ENCODE results near the gene ARMH3. TPM values are rescaled to one million over a fixed set of nuclear protein-coding genes. Genes with fewer than 3 reads are reported as not detected.

Gene ARMH3
- total and polyA plus RNA-seq, 10 of the 15 experiments (the other 5 are each of a cell fraction or from before 2014, with no cell fraction given), result 13.0 to 33.0 (median 16.4) TPM

DNA sequence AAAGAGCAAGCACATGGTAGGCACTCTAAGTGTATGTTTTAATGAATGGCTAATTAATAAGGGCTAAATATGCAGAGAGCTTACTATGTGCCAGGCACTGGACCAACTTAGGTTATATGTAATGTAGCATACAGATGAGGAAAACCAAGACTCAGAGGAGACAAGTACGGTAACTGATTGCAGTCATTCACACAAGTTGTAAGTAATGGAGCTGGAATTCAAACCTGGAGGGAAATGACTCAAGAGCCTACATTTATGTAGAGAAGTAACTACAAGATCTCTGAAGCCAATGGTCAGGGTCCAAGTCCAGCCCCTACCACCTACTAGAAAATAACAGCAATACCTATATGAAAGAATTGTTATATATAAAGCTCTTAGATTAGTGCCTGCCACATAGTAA is 115.1 kb downstream of the ARMH3 start:
- H3K4me2 ChIP-seq (ENCODE audit: control insufficient read depth, insufficient read depth), result no peak overlapping the region
- POLR2A ChIA-PET, result interaction anchor here (1.4 kb wide), 1 partner anchor 21 kb away, joined by 5 read pairs; no protein-coding TSS in a partner anchor
- RAD21 ChIA-PET (ENCODE audit: unreplicated experiment), result interaction anchor here (0.9 to 1.8 kb wide), 6 partner anchors 12 to 69 kb away, joined by 3 to 7 read pairs (median 3); no protein-coding TSS in a partner anchor

More for the DNA sequence above, 115.1 kb downstream of the ARMH3 start:
- DNase-seq (ENCODE audit: low read depth, low spot score) (no peak), FAIRE-seq (no peak), ATAC-seq (no peak)
- TF ChIP-seq, protein P1, sequence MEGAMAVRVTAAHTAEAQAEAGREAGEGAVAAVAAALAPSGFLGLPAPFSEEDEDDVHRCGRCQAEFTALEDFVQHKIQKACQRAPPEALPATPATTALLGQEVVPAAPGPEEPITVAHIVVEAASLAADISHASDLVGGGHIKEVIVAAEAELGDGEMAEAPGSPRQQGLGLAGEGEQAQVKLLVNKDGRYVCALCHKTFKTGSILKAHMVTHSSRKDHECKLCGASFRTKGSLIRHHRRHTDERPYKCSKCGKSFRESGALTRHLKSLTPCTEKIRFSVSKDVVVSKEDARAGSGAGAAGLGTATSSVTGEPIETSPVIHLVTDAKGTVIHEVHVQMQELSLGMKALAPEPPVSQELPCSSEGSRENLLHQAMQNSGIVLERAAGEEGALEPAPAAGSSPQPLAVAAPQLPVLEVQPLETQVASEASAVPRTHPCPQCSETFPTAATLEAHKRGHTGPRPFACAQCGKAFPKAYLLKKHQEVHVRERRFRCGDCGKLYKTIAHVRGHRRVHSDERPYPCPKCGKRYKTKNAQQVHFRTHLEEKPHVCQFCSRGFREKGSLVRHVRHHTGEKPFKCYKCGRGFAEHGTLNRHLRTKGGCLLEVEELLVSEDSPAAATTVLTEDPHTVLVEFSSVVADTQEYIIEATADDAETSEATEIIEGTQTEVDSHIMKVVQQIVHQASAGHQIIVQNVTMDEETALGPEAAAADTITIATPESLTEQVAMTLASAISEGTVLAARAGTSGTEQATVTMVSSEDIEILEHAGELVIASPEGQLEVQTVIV (IDR thresholded peaks at IDR 0.05; ENCODE audit: borderline replicate concordance, partially characterized antibody), result no peak
- no peak for TF ChIP-seq MEF2A (IDR thresholded peaks at IDR 0.05; ENCODE audit: insufficient read depth, low read depth, low read length)
- SMC1A ChIA-PET (ENCODE audit: uncharacterized antibody, unreplicated experiment), result interaction anchor here (0.7 to 5.5 kb wide), 17 partner anchors 9 to 100 kb away, joined by 3 to 45 read pairs (median 4); no protein-coding TSS in a partner anchor
- in situ Hi-C loops (cut with MboI) (no loop called here), intact Hi-C loops (cut with micrococcal nuclease; ENCODE audit: unreplicated experiment) (no loop called here)
- H3K9me3 ChIP-seq (replicated peaks; ENCODE audit: control insufficient read depth, insufficient read depth, low read length), result no peaks in the 10 kb centered on the region
- WGBS (ENCODE audit: insufficient coverage, insufficient replicate concordance, low lambda C conversion rate, missing lambda C conversion rate), result 100% methylated on average over 1 of the region's 1 CpG
- CTCF ChIA-PET, result interaction anchor here (0.6 to 2.6 kb wide), 9 partner anchors 11 to 289 kb away, joined by 3 to 10 read pairs (median 3); no protein-coding TSS in a partner anchor
- no peaks in the 10 kb centered on the region for H3K79me2 ChIP-seq (ENCODE audit: control insufficient read depth, insufficient read depth, low read length)
- H3K27ac ChIP-seq (ENCODE audit: control insufficient read depth, insufficient read depth), result no peak overlapping the region
- H3K4me3 ChIP-seq, result no peak overlapping the region
- no peaks in the 10 kb centered on the region for H3K27me3 ChIP-seq (replicated peaks in 1 of 2; ENCODE audit: control insufficient read depth in 2 of 2, insufficient read depth in 2 of 2, low read length in 1 of 2)
- H3K4me1 ChIP-seq (ENCODE audit: control insufficient read depth, insufficient read depth, low read length), result peaks cover 4% of the 10 kb centered on the region
- no peak overlapping the region for H3K9ac ChIP-seq (ENCODE audit: control insufficient read depth, insufficient read depth, low read length)
- BruUV-seq (replicated peaks), result no TSS peak
- H4K20me1 ChIP-seq (ENCODE audit: control insufficient read depth, insufficient read depth), result no peaks in the 10 kb centered on the region
- H3K36me3 ChIP-seq (ENCODE audit: control insufficient read depth in 2 of 2, insufficient read depth in 2 of 2, low read length in 1 of 2), result peaks cover 0 to 2% of the 10 kb centered on the region in 2 experiments; a peak in 3 of 4 replicates
- no peak overlapping the region for H2AFZ ChIP-seq (ENCODE audit: control insufficient read depth, low read depth, low read length)
